Ecto neural progenitor cell (in vitro differentiated cells): ENCODE measurements around the gene ART1.

Experiments
- DNase-seq: peaks from one replicate; pipeline ENCODE4 v3.0.0-alpha.2; 2018; ENCODE audit warnings: low spot score

ART1 gene

DNA sequence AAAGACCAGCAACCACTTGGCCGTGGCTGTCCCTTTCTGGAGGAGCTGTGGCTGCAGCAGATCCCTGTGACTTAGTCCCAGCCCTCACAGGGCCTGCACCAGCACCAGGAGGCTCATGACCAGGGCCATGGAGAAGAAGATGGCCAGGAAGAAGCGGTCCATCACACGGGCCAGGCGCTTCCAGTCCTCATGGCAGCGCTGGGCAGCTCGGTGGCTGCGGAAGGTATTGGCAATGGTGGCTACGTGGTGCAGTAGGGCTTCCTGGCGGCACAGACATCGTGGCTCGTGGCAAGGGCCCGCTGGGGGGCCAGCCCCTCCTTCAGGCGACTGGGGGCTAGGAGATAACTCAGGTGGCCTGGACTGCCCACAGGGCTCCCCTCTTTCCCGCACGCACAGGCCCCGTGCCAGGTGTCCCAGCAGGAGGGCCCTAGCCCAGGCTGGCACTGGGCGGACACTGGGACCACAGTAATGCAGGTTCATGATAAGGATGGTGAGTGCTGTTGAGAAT, 21.1 kb downstream of the ART1 start:
- no peak for DNase-seq

DNA sequence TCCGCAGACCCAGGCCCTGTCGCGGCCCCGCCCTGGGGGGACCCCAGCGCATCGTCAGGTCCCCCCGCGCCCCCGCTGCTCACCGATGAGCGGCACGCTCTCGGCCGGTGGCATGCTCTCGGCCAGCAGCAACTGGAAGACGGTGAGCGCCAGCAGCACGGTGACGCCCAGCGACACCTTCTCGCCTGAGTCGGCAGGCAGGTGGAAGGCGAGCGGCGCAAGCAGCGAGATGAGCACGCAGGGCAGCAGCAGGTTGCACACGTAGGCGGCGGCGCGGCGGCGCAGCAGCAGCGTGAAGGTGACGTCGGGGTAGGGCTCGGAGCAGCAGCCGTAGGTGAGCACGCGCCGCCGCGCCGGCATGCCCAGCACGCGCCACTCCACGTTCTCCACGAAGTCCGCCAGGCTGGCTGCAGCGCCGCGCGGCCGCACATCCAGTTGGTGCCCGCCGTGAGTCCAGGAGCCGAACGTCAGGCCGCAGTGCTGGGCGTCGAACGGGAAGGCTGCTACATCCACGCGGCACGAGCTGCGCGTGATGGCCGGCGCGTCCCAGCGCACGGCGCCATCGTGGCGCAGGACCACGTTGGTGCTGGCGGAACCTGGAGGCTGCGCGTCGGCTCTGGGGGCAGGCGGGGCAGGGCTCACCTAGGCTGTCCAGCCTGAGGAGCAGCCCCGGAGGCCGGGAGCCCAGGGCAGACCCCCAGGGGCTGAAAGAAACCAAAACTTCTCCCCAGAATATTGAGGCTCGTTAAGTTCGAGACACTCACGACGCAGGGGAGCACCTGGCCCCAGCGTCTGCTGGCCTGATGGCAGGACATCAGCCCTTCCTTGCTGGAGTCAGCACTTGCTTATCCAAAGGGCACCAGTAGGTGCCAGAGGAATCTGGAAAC, 22.5 kb downstream of the ART1 start:
- no peak for DNase-seq

DNA sequence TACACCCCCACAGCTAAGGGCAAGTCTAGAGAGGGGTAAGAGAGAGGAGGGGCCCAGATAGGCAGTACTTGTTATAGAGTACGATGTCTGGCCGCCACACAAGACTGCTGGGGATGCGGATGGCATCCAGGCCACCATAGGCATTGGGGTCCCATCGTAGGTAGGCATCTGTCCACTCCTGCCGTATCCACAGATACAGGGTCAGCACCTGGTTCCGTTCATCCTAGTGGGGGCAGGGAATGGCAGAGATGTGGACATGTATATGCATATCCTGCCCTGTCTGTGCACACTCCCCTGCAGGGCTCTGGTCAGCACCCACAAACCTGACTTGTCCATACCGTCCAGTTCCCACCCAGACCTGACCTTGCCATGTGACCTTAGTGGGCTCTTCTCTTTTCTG, 24.2 kb downstream of the ART1 start:
- no peak for DNase-seq

DNA sequence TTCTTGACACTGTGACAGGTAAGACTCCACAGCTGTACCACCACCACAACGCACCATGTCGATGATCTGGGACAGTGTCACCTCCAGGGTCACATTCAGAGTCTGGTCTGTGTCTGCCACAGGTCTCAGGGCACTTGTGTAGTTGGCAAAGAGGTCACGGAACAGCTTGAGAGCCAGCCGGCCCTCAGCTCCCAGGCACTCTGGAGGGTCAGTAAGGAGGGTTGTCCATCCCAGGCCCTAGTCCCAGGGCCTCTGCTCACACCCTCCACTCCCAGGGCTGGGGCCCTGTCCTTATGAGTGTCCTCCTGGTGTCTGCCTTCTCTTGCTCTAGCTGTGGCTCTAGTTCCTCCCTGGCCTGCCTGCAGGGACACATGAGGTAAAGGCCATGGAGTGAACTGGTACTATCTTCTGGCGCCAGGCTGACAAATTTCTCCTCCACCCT, 24.8 kb downstream of the ART1 start:
- DNase-seq = no peak

DNA sequence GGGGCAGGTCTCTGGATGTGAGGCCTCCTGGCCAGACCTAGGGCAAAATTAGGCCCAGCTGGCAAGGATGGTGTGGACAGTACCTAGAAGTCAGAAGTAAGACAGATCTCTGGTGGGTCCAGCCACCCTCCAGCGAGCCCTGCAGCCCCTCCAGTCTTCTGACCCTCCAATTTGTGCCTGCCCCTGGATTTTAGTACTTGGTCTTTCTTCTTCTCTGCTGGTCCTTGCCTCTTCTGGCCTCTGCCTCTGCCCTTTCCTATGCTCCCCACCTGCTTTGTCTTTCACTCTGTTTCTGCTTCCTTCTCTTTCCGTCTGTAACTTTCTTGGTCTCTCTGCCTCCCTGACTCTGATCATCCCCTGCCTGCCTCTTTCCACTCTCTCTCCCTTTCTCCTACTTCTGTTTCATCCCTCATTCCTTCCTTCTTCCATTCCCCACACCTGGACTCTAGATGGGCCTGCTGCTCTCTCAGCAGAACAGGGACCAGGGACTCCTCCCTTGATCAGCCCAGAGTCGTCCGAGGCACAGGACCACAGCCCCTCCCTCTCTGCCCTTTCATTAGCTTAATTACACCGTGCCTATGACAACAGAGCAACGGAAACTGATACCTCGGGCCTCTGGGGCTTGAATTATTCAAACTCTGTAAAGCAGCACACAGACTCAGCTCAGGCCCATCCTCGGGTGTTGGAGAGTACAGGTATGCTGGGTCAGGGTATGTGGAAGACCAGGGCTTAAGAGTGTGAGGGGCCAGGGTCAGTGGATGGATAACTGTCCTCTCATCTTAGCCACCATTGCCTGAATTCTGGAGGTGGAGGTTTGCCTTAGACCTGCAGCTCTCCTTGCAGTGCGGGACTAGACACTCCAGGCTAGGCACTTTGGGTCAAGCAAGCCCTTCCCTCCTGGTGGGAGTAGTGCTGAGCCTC, 26.7 kb downstream of the ART1 start, which contains the start of gene CHRNA10:
Gene CHRNA10 (minus strand): TSS at position 51 of the 921 bp plus-strand sequence. CDS start 72 bp downstream, outside the sequence.
- no peak for DNase-seq

DNA sequence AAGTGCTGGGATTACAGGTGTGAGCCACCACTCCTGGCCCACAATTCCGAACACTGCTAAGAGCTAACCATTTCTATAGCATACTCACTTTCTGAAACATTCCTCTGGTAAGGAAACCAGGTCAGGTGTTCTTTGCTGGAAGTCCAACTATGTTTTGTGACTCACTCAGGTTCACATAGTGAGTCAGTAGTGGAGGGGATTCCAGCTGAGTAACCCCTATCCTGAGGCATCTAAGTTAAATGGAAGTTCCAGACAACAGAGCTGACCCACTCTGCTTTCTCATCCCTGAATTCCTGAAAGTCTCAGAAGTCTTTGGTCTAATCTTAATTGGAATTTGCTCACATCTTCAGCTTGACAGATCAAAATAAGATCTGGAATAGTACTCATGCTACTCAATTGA, 29.3 kb downstream of the ART1 start:
- no peak for DNase-seq

DNA sequence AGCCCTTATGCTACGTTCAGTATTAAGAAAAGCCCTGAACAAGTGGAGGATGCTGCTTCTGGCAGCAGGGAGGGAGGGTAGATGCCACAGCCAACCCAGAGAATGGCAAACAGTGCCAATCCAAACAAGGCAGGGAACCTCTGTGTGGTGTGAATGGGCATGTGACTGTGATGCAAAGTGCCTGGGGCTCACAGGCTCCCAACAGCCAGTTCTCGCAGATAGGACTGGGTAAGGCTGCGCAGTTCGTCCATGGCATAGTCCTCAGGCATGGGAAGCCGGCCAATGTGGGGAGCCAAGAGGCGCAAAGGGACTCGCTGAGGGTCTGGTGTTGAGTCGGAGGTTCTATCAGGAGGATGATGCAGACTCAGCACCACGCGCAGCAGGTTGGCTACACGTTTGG, 31.0 kb downstream of the ART1 start:
- no peak for DNase-seq

DNA sequence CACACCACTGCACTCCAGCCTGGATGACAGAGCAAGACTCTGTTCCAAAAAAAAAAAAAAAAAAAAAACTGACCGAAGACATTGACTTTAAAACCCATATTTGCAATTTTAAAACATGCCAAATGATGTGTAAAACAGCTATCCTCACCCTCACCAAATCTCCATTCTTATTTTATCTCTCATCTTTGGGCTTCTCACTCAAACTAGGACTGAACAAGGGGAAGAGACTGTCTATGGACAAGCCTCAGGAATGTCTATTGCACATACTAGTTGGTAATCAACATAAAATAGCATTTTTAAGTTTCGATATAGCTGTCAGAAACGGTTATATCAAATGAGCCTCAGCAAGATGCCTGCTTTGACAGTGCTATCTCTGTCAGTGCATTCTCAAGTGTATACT, 34.1 kb downstream of the ART1 start:
- no peak for DNase-seq

DNA sequence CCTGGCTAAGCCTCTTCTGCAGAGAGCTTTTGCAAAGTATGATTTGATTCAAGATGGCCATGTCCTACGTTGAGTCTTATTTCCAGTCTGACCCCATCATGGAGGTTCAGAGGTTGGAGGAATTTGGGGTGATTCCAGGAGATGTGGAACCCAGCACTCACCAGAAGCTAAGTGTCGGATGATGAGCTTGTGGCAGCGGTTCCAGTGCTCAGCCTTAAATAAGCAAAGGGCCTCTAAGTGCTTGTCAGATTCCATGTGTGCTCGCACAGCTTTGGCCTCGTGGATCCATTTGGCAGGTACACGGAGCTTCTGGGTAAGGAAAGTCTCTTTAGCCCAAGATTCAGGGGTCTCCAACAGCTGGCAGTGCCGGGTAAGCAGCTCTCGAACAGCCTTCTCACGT, 38.1 kb downstream of the ART1 start:
- DNase-seq = no peak

DNA sequence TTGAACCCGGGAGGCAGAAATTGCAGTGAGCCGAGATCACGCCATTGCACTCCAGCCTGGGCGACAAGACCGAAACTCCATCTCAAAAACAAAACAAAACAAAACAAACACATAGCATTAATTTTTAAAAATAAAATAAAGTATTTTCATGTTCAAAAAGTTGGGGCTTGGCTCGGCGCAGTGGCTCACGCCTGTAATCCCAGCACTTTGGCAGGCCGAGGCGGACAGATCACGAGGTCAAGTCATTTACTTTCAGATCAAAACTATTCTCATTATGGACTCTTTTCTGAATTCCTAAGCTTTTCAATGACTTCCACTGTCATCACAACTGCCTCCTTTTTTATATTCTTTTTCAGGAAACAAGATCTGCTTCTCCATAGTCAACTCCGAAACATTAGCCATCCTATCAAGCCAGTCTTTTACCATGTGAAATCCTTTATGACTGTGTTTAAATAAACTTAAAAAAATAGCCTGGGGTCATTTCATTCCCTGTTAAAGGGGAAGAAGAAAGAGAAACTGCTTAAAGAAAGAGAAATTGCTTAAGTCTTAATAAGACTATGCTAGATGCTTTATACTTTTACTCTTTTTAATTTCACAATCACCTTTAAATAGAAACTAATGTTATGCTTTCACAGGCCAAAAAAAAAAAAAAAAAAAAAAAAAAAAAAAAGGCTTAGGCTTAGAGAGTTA, 39.3 kb downstream of the ART1 start:
- no peak for DNase-seq

DNA sequence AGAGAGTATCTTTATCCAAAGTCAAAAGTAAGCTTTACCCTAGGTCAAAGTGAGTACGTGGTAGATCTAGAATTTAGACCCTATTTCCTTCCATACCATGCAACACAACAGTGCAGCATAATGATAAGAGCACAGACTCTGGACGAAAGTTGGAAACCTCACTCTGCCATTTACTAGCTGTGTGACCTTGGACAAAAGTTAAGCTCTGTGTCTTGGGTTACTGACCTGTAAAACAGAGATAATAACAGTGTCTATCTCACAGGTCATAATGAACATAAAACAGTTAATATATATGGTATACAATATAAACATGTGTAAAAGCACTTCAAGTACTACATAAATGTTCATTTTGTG, 39.9 kb downstream of the ART1 start:
- no peak for DNase-seq

DNA sequence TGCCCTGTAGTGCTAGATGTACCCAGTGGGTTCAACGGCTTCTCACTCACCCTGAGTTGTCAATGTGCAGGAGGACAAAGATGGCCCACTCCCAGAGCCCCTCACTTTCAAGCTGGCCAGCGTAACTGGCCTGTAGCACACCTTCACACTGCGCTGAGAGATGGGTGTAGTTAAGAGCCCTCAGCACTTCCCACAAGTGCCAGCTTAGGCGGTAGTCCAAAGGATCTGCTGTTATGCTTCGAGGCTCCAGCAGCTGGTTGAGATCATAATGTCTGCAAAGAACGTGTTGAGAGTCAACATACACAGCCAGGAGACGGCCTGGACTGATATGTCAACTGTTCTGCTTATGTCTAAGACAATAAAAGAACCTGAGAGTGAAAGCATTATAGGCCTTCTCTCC, 41.0 kb downstream of the ART1 start:
- no peak for DNase-seq

DNA sequence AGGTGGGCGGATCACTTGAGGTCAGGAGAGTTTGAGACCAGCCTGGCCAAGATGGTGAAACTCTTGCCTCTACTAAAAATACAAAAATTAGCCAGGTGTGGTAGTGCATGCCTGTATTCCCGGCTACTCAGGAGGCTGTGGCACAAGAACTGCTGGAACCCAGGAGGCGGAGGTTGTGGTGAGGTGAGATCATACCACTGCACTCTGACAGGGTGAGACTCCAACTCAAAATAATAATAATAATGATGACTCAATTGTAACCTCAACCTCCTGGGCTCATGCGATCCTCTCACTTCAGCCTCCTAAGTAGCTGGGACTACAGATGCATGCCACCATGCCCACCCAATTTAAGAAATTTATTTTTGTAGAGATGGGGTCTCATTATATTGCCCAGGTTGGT, 41.8 kb downstream of the ART1 start:
- DNase-seq = no peak

DNA sequence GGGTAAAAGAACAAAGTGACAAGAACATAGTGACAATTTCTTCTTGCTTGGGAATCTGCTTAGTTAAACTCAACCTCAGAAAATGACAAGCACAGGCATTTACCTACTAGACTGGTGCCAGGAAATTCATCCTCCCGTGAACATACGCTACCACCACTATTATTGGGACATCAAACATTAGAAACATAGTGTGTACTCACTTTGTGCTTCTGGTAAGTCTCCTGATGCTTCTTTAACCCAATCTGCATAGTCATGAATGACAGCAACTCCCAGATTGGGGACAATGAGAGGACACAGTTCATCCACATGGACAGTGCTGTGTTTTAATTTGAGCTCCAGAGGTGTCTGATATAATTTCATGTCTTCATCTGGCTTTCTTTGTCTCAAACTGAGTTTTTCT, 55.5 kb downstream of the ART1 start:
- no peak for DNase-seq

DNA sequence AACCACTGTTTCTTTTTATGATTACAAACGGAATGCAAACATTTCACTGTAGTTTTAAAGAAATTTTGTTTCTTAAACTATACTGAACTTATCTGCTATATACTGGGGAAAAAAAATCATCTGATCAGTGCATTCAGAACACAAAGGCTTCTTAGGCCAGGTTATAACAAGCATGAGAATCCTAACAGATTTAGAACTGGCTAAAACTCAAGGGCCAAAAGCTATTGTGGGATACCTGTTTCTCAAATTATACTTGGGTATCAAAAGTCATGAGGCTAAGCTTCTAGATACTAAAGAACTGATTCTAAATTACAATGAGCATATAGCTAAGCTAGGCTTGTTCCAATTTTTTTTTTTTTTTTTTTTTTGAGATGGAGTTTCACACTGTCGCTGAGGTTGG, 56.0 kb downstream of the ART1 start:
- no peak for DNase-seq

DNA sequence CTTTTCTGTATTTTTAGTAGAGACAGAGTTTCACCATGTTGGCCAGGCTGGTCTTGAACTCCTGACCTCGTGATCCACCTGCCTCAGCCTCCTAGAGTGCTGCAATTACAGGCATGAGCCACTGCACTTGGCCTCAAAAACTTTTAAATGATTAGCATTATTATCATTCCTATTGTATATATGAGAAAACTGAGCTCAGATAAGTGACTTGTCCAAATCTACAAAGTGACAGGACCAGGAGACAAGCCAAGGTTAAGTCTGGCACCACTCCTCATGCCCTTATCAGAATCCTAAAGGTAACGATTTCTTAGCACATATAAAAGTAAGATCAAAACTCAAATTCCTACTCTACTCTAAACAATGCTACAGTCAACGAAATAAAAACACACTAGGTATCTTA, 58.5 kb downstream of the ART1 start:
- DNase-seq = no peak

DNA sequence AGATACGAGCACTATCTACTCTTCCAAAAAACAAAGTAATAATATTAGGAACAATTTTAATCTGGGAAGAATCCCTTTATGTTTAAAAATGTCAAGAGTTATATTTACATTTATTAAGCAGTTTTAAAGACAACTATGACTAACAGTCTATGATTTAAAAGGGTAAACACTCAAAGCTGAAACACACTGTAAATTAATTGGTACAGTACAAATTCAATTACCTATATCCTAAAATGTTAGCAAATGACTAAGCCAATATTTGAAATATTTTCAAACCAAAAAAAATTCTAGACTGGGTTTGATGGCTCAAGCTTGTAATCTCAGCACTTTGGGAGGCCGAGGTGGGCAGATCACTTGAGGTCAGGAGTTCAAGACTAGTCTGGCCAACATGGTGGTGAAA, 62.2 kb downstream of the ART1 start:
- DNase-seq = no peak

DNA sequence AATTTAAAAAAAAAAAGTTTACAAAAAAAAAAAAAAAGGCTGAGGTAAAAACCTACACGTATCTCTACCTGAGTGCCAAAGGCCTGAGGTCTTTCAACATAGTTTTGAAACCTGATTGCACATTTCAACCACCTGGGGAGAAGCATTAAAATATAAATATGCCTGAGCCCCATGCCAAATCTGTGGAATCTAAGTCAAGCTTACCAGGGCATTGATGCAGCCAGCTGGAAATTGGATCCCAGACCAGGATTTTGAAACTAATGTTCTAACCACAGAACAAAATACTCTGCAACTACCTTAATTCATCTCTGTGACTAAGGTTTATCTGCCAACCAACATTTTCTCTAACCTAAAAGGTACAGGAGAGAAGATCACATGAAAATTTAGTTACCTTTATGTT, 65.0 kb downstream of the ART1 start:
- DNase-seq = no peak

DNA sequence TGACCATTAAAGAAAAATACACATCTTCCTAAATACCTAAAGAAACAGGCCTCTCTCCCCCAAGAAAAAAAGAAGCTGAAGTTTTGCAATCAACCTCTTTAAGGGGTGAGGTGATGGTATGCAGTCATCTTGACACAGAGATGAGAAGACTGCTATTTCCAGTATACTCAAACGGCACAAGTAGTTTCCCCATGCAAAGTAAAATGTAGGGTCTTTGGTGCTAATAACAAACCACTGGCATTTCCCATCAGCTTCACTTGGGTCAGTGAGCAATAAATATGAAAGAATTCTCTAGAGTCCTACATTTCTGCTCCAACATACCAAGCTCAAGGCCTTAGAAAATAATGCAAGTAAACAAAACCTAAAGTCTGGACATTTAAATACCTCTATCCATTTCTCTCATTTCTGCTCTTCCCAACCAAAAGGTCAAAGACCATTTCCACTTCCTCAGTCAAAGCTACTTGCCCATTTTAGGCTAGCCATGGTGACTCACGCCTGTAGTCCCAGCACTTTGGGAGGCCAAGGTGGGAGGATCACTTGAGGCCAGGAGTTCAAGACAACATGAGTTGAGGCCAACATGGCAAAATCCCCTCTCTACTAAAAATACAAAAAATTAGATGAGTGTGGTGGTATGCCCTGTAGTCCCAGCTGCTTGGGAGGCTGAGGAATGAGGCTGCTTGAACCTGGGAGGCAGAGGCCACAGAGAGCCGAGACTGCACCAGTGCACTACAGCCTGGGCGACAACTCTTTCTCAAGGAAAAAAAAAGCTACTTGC, 65.7 kb downstream of the ART1 start:
- DNase-seq = no peak

DNA sequence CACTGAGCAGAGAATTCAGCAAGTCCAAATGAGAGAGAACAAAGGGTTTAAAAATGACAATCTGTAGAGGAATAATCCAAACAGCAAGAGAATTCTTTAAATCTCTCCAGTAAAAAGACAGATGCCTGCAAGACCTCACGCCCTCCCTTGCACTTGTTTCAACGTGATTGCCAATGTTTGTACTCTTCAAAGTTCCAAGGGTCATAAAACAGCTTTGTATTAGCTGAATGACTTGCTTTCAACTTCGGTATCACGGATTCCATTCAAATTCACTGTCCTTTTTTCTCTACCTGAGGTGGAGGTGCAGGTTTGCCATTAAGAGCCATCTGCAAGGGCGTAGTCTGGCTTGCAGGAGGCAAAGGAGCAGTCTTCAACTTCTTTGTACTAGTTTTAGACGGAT, 67.3 kb downstream of the ART1 start:
- no peak for DNase-seq
